GM21737 (cell line): ENCODE measurements around the gene PDHX.
"Not testable (repeated sequence)": the region's sequence is repeated elsewhere in the genome, so short reads cannot be mapped to it uniquely, and the experiment has no call there.

ENCODE experiments used
- ATAC-seq: cut with Tn5 transposase; IDR thresholded peaks from one replicate; pipeline ENCODE4 v1.9.1; 2021; ENCODE audit warnings: mild to moderate bottlenecking, moderate library complexity; ENCODE audit not compliant: unreplicated experiment

The PDHX gene

DNA sequence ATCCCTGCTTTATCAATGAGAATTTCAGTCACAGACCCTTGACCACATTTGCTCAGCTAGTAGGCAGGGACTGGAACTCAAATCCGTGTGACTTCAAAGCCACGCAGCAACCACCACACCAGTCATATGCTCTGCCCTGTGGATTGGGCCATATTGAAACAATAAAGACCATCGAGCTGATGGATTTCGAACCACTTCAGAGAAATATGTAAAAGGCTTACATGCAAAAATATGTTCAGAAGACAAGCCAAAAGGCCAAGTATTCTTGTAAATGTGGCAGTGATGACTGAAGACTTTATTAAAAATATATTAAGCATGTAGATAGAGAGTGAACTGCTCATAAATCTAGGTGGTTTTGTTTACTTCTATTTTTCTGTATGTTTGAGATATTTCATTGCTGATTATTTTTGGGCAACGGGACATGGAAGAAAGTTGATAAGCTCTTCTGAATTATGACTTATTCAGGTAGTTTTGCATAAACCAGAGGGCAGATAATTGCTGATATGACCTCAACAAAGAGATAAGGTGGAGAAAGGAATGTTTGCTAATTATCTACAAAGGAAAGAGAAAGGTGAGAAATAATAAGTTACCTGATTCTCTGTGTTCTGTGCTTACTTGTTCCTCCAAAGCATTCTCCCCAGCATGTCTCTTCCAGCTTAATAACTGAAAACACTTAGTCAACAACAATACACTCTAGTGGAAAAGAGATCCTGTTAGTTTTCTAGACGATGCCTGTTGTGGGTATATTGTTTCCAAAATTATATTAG, 99.4 kb downstream of the PDHX start:
- ATAC-seq = no peak

DNA sequence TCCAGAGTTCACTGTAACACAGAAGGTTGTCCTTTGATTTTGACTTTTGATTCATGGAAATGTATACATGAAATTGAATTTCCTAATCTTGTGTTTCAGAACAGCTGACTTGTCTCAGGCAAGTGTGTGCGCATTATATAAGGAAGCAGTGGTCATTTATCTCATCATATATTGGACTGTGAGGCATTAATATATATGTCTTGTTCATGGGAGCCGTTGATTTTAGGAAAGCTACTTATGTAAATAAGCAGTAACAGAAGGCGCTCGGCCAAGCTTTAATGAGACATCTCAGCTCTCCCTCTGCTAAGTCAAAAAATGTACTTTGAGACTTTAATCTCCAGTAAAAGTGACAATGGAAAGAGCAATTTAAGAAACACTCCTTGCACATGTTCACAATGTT, 100.5 kb downstream of the PDHX start:
- no peak for ATAC-seq

DNA sequence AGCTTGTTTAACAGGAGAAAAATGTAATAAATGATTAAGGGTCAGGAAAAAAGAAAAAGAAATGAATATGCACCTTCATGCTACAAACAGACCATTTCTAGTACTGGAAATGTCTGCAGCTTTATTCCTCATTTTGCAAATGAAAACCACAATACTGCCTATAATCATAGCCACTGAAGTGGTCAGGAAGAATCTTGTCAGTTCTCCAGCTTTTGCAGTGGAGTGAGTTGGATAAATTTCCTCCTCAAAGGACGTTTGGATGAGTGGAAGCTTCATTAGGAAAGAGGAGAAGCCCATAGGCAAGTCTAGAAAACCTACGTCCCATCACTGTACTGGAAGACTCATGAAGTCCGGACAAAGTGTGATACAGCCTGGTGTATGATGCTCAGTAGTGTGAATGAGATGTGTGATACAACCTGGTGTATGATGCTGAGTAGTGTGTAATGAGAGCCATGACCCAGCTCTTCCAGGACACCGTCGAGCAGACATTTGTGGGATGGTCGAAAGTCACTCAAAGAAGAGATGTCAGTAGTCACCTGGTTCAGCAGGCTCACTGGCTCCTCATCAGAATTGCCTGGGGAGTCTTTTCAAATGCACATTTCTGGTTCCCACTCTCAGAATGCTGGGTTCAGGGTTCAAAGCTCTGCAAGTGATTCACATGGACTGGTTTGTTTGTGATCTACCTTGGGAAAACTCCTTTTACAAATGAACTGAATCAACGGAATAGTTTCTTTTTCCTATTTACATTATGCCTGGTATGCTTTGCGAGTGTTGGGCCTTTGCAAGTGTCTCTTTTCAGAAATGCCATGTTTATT, 101.3 kb downstream of the PDHX start:
- ATAC-seq = no peak

DNA sequence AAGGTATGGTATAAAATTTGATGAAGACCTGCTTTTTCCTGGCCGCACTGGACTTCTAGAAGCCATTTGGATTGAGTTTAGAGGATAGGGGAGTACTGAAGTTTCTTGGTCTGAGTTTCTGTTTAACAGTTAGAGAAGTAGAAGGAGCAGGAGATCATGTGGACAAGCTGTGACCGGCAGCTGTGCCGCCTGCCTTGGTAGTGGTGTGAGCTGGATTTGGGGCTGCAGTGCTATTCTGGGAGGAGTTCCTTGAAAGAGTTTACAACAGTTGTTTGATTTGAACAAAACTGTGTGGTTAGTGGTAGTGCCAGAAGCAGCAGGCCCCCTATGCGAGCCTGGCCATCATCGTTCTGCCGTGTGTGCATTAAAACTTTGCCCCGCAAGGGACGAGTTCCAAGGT, 105.2 kb downstream of the PDHX start:
- ATAC-seq = no peak

DNA sequence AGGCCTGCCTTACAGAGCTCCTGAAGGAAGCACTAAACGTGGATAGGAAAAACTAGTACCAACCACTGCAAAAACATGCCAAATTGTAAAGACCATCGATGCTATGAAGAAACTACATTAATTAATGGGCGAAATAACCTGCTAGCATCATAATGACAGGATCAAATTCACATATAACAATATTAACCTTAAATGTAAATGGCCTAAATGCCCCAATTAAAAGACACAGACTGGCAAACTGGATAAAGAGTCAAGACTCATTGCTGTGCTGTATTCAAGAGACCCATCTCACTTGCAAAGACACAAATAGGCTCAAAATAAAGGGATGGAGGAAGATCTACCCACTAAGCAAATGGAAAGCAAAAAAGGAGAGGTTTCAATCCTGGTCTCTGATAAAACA, 107.5 kb downstream of the PDHX start:
- not testable (repeated sequence) for ATAC-seq

DNA sequence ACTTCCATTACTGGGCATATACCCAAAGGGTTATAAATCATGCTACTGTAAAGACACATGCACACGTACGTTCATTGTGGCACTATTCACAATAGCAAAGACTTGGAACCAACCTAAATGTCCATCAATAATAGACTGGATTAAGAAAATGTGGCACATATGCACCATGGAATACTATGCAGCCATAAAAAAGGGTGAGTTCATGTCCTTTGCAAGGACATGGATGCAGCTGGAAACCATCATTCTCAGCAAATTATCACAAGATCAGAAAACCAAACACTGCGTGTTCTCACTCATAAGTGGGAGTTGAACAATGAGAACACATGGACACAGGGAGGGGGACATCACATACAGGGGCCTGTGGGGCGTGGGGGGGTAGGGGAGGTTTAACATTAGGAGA, 111.6 kb downstream of the PDHX start:
- ATAC-seq = not testable (repeated sequence)

DNA sequence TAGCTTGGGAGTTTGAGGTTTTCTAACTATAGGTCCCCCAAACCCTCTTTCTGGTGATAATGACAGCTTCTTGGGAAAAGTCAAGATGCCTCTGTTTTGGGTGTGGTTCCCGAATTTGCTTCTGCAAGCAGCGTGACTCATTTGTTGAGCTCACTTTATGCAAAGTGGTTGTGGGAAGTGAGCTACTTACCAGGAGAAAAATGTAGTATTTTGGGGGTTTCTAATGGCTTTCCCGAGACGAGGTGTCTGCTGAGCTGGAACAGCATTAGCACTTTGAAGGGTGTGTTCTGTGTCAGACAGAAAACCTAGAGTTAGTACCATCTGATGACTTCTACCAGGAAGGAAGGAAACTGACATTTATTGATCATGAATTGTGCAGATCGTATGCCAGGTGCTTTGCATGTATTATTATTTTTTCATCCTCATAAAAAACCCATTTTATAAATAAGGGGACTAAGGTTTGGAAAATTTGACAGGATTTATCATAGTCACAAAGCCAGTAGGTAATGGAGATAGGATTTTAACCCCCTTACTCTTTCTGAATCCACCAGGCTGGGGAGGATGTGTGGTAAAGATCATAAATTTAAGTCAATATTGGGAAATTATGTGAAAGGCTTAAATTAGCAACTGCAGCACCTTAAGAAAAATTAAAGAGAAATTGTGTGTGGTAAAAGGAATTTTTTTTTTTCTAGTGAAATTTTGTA, 113.7 kb downstream of the PDHX start:
- ATAC-seq = peak; percentile 79

DNA sequence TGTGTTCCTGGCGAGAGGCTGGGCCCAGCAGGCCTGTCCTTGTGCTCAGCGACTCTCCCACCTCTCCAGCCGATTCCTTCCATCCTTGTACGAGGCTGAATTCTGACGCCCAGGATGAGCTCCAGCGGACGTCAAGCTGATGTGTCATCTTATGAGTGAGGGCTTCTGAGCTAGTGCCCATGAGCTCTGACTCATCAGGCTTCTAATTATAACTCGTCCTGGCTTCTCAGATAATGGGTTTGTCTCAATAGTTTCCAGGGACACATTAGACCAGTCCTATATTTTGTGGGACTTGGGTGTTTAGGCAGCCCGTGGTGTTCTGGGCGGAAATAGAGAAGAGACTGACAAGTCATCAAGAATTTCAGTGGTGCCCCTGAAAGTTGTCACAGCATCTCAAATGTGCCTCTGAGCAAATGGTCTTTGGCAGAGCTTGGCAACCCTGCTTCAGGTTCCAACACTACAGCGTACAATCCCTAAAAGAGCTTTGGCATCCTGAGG, 114.3 kb downstream of the PDHX start:
- no peak for ATAC-seq

DNA sequence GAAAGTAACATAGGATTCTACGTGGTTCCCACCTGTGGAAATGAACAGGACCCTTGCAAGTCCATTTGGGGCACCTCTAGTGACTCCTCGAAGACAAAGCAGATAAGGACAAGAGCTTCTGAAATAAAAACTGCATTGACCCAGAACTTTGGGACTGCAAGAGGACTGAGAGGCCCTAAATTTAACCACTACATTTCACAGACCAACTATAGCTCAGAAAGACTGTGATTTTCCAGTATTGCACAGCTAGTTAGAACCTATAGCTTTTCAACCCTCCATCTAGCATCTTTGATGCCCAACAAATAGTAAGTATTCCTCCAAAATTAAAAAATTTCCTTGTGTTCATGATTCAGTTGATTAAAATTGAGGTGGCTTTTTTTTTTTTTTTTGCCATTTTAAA, 114.9 kb downstream of the PDHX start:
- ATAC-seq = no peak

DNA sequence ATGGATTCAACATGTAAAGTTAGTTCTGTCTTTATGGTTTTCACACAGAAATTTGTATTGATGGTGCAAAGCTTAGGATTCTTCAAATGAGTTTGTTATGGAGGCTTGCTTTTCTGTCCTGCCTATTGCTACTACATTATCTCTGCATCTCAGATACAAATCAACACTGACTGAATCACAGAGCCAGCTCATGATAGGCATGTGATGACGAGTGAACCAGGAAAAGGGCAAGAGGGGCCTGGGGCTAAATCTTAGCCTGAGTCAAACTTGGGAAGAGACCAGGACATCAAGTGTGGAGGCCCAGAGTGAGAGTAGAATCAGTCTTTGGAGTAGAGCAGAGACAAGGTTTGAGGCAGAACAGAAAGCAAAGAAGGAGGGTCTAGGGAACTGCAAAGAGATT, 115.4 kb downstream of the PDHX start:
- no peak for ATAC-seq

DNA sequence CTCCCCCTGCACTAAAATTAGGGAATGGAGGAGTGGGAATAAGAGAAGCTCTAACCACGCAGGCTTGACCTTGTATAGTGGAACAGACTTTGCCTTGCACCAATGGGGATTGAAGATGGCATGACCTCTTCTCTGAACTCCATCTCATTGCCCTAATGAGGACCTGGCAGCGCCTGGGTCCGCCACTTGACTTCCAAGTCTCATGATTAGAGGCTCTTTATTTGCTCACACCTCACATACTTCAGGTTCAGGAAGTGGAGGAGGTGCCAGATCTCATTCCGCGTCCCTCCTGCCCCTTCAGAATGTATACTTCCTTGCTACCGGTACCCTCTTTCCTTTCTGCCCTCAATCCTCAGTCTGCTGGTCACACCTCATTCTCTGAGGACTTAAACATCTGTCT, 116.6 kb downstream of the PDHX start:
- ATAC-seq = no peak

DNA sequence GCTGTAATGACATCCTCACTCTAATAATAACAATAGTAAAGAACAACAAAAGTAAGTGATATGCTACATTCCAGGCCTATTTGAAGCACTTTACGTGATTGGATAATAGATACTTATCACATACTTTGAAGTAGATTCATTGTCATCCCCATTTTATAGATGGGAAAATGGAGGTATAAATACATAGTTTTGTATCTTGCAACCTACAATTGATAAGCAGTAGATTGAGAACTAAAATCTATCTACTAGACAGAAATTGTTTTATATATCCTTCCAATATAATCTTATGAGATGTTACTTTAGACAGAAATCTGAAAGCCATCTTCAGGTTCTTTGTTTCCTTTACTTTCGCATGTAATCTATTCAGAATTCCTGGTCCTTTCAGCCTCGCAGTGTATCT, 118.0 kb downstream of the PDHX start:
- no peak for ATAC-seq

DNA sequence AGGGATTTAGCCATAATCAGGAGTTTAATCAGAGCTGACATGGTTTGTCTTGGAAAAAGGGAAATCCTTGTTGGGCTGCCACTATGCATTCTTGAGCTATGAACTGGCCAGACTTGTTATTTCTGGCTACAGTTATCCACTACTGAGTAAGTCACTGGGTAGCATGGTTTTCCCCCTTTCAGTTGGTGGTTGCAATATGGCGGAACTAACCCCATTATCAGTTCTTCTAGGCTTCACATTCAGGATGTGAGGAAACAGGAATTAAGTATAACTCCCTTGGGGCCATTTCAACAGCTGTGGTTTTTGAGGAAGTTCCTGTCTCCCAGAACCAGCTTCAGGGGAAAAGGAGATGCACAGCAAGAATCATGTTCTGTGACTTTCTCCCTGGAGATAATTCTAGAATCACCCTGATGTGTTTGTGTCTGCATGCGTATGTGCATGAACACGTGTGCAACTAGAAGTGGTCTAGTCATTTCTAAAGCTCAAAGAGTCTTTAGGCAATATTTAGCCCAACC, 119.5 kb downstream of the PDHX start:
- peak; percentile 29 for ATAC-seq

DNA sequence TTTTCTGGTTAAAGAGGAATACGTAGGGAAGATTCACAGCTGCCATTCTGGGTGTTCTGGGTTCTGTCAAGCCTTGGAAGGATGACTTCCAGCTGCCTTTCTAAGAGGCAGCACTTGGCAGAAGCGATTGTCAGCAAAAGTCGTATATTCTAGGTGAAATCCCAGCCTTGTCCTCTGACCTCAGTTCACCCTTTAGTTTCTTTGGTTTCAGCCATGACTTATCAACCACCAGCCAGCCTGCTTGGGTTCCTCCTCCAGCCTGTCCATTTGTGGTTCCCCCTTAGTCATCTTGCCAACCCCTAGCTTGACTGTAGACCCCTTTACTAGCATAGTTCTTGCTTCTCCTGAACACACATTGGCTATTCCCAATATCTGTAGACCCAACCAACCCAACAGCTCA, 120.2 kb downstream of the PDHX start:
- no peak for ATAC-seq

DNA sequence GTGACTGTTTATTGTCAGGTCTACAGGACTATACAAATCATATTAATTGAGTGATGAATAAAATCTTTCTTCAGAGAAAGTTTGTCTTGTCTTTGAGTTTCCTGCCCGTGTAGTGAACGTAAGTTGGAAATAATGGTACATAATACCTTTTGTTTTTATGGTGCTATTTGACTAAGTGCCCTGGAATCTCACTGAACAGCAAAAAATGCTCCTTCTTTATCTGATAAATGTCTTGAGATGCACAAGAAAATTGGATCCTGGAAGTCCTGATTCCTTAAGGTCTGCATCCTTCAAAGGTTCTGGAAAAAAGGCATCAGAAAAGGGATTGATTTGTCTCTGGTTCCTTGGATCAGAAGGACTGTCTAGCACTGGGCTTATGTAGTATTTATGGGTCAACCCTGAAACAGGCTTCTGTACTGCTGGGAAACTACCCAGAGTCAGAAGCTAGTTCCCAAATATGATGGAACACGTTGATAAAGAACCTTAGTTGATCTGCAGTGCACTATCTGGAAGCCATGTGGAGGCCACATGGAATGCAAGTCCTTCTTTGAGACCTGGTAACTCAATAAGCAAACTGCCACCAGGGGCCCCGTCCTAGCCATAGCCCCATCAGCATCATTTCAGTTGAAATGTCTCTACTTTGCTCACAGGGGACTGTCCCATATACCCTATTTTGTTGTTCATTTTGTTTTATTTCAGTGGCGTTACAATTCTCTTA, 122.0 kb downstream of the PDHX start:
- no peak for ATAC-seq

DNA sequence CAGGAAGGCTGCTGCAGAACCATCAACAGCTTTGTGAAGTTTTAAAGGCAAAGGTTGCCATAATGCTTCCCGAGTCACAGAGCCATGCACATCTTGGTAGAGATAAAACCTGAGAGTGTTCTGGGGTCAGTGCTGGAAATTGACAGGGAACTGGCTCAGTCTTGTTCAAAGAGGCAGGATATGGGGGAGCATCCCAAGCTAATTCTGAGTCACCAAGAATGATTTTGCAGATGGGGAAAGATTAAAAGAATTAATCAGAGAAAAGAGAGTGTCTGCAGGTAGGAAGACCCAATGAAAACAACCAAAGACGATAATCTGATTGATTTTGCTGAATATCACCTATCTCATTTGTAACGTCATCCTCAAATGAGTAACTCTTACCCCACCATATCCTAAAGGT, 122.7 kb downstream of the PDHX start:
- ATAC-seq = no peak

DNA sequence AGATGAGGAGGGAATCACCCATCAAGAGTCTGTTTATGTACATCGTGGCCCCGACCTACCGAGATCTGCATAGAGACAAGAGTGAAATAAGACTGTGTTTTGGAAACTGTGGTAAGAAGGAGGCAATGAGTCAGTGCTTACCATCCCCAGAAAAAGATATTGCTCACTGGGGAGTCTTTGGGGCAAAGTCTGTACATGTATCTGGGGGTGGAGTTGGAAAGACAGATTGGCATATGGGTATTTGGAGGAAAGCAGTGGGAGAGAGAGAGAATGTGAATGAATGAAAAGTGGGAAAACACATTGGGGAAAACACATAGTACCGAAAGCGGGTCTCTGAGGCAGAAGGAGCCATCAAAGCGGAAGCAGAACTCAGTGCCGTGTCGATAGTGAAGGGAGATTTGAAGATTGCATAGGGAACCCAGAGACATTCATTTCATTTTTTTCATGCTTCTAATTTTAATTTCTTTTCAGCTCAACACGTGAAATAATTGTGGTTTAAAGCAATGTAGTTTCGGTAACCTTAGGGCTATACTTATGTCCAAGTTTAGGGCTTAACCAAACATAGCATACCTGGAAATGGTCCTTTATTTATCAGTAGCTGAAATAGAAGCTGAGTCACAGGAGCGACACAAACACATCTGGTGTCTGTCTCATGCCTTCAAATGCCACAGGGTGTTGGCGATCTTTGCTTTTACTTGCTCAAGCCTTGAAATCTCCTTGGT, 124.0 kb downstream of the PDHX start:
- peak; percentile 59 for ATAC-seq

DNA sequence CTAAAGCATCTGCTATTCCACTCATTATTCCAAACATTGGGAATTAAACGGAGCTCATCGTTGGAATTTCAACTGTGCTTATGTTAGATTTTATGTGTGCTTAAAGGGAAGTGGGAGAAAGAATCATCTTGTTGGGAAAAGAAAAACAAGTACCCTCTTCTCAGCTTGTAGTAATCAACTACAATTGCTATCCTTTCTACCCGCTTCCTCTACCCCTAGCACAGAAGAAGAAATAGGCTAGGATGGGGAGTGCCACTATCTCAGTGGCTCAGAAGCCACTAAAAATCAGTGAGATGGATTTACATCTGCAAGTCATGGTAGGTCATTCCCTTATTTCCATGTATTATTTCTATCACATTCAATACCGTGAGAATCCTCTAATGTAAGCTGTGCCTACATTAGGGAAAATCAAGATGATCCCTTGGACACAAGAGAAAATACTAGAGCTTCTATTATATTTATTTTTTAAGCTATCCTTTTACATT, 124.7 kb downstream of the PDHX start:
- no peak for ATAC-seq

DNA sequence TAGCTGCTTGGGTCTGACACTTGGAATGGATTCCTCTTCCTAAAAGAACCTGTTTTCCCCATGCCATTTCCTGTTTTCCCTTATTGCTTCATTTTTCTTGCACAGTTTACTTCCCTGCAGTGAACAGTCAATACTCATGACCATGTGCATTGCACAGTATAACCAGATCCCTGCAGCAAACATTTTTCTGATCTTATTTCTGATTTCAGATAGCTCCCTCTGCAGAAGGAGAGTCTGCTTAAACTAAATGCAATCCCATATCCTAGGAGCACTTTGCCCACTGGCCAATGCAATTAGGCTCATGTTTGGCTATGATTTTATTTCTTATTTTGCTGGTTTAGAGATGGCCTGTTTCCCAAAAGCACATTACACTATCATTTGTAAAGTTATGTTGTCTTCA, 125.8 kb downstream of the PDHX start:
- no peak for ATAC-seq

DNA sequence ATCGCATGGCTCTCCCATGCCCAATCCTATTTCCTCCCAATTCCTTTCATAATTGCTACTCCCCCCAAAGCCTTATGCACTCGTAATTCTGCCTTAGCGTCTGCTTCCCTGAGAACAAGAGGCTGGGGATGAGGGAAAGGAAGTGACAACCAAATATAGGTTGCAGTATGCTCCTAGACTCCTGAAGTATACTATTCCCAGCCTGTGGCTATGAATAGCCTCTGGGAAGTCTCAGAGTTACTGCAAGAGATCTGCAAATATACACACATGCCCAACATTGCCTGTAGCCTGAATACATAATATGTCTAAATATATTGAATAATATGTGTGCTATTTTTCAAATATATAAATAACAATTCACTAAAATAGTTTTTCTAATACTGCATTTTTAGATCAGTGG, 126.5 kb downstream of the PDHX start:
- ATAC-seq = no peak
